ENCODE data around the gene TESK2. TPM values are rescaled to one million over a fixed set of nuclear protein-coding genes. Genes with fewer than 3 reads are reported as not detected.

The TESK2 gene
- total and polyA plus RNA-seq, 2 donors from 2014 or later, result 1.6 to 2.7 TPM

GRCh38 chr1:45456531-45456930 is 34.4 kb downstream of the TESK2 start:
- H3K9ac ChIP-seq (ENCODE audit: low read length in 3 of 3), result no peak overlapping the region
- no peak overlapping the region for H3K4me3 ChIP-seq (ENCODE audit: low read length in 3 of 3)
- H3K27ac ChIP-seq (ENCODE audit: low read depth in 2 of 2, low read length in 2 of 2), result no peak overlapping the region
- FAIRE-seq (no peak), DNase-seq (no peak)
- no peaks in the 10 kb centered on the region for H3K9me3 ChIP-seq (ENCODE audit: control insufficient read depth in 2 of 3, insufficient read depth in 1 of 3, low read length in 3 of 3)
- no peaks in the 10 kb centered on the region for H3K27me3 ChIP-seq (ENCODE audit: control insufficient read depth, insufficient read depth, low read length)
- no peaks in the 10 kb centered on the region for H3K36me3 ChIP-seq (ENCODE audit: control insufficient read depth in 2 of 3, insufficient read depth in 3 of 3, low read length in 3 of 3)
- no peak for TF ChIP-seq CTCF (IDR thresholded peaks at IDR 0.05; ENCODE audit: borderline replicate concordance, extremely low read depth, insufficient read depth)
- intact Hi-C loops (cut with DNase I), result no loop called here
- no peaks in the 10 kb centered on the region for H3K4me1 ChIP-seq (ENCODE audit: control insufficient read depth in 2 of 3, insufficient read depth in 2 of 3, low read depth in 1 of 3, low read length in 3 of 3)

GRCh38 chr1:45455162-45455561 is 35.8 kb downstream of the TESK2 start:
- TF ChIP-seq CTCF (IDR thresholded peaks at IDR 0.05; ENCODE audit: borderline replicate concordance, extremely low read depth, insufficient read depth), result no peak
- H3K36me3 ChIP-seq (ENCODE audit: control insufficient read depth in 2 of 3, insufficient read depth in 3 of 3, low read length in 3 of 3), result no peaks in the 10 kb centered on the region
- no peak overlapping the region for H3K9ac ChIP-seq (ENCODE audit: low read length in 3 of 3)
- H3K27ac ChIP-seq (ENCODE audit: low read depth in 2 of 2, low read length in 2 of 2), result no peak overlapping the region
- intact Hi-C loops (cut with DNase I), result no loop called here
- DNase-seq (no peak), FAIRE-seq (no peak)
- no peak overlapping the region for H3K4me3 ChIP-seq (ENCODE audit: low read length in 3 of 3)
- H3K4me1 ChIP-seq (ENCODE audit: control insufficient read depth in 2 of 3, insufficient read depth in 2 of 3, low read depth in 1 of 3, low read length in 3 of 3), result no peaks in the 10 kb centered on the region
- no peaks in the 10 kb centered on the region for H3K9me3 ChIP-seq (ENCODE audit: control insufficient read depth in 2 of 3, insufficient read depth in 1 of 3, low read length in 3 of 3)
- no peaks in the 10 kb centered on the region for H3K27me3 ChIP-seq (ENCODE audit: control insufficient read depth, insufficient read depth, low read length)

GRCh38 chr1:45454464-45454863 is 36.5 kb downstream of the TESK2 start:
- no peaks in the 10 kb centered on the region for H3K4me1 ChIP-seq (ENCODE audit: control insufficient read depth in 2 of 3, insufficient read depth in 2 of 3, low read depth in 1 of 3, low read length in 3 of 3)
- no peak for TF ChIP-seq CTCF (IDR thresholded peaks at IDR 0.05; ENCODE audit: borderline replicate concordance, extremely low read depth, insufficient read depth)
- intact Hi-C loops (cut with DNase I), result no loop called here
- DNase-seq (no peak), FAIRE-seq (no peak)
- no peaks in the 10 kb centered on the region for H3K36me3 ChIP-seq (ENCODE audit: control insufficient read depth in 2 of 3, insufficient read depth in 3 of 3, low read length in 3 of 3)
- H3K9me3 ChIP-seq (ENCODE audit: control insufficient read depth in 2 of 3, insufficient read depth in 1 of 3, low read length in 3 of 3), result no peaks in the 10 kb centered on the region
- no peak overlapping the region for H3K4me3 ChIP-seq (ENCODE audit: low read length in 3 of 3)
- H3K27ac ChIP-seq (ENCODE audit: low read depth in 2 of 2, low read length in 2 of 2), result no peak overlapping the region
- no peak overlapping the region for H3K9ac ChIP-seq (ENCODE audit: low read length in 3 of 3)
- H3K27me3 ChIP-seq (ENCODE audit: control insufficient read depth, insufficient read depth, low read length), result no peaks in the 10 kb centered on the region

GRCh38 chr1:45452503-45452902 is 38.5 kb downstream of the TESK2 start:
- no peak overlapping the region for H3K27ac ChIP-seq (ENCODE audit: low read depth in 2 of 2, low read length in 2 of 2)
- FAIRE-seq, result no peak
- H3K9ac ChIP-seq (ENCODE audit: low read length in 3 of 3), result no peak overlapping the region
- no peaks in the 10 kb centered on the region for H3K36me3 ChIP-seq (ENCODE audit: control insufficient read depth in 2 of 3, insufficient read depth in 3 of 3, low read length in 3 of 3)
- no peak for DNase-seq
- no peak for TF ChIP-seq CTCF (IDR thresholded peaks at IDR 0.05; ENCODE audit: borderline replicate concordance, extremely low read depth, insufficient read depth)
- H3K4me3 ChIP-seq (ENCODE audit: low read length in 3 of 3), result no peak overlapping the region
- H3K9me3 ChIP-seq (ENCODE audit: control insufficient read depth in 2 of 3, insufficient read depth in 1 of 3, low read length in 3 of 3), result no peaks in the 10 kb centered on the region
- H3K4me1 ChIP-seq (ENCODE audit: control insufficient read depth in 2 of 3, insufficient read depth in 2 of 3, low read depth in 1 of 3, low read length in 3 of 3), result no peaks in the 10 kb centered on the region
- no peaks in the 10 kb centered on the region for H3K27me3 ChIP-seq (ENCODE audit: control insufficient read depth, insufficient read depth, low read length)
- intact Hi-C loops (cut with DNase I), result no loop called here
